Smooth muscle cell (in vitro differentiated cells): Measurements from ENCODE around the gene THBD. TPM values are rescaled to one million over a fixed set of nuclear protein-coding genes. Genes with fewer than 3 reads are reported as not detected.

Experiments
- DNase-seq: peaks from one replicate; lab custom pipeline; 2025; ENCODE audit not compliant: unreplicated experiment; lab: John Stamatoyannopoulos, UW
- H2AFZ ChIP-seq: fragments of 200-600 bp; sonication (generic); 2 replicates; pipeline ENCODE4 v1.6.0; 2016; ENCODE audit warnings: antibody characterized with exemption, low read depth, mild to moderate bottlenecking
- H3F3A ChIP-seq: fragments of 200-600 bp; sonication (generic); 2 replicates; pipeline ENCODE4 v1.6.0; 2017; ENCODE audit warnings: antibody characterized with exemption, low read depth
- H3K27ac ChIP-seq: fragments of 200-600 bp; sonication (generic); 2 replicates; pipeline ENCODE4 v1.5.1; 2016; ENCODE audit warnings: low read depth, mild to moderate bottlenecking
- H3K27me3 ChIP-seq: fragments of 200-600 bp; sonication (generic); 2 replicates; pipeline ENCODE4 v1.6.1; 2016; ENCODE audit warnings: low read depth, mild to moderate bottlenecking
- H3K36me3 ChIP-seq: fragments of 200-600 bp; sonication (generic); 2 replicates; pipeline ENCODE4 v1.5.1; 2016; ENCODE audit warnings: low read depth
- H3K4me1 ChIP-seq: fragments of 200-600 bp; sonication (generic); 2 replicates; pipeline ENCODE4 v1.5.1; 2016; ENCODE audit warnings: low read depth
- H3K4me2 ChIP-seq: fragments of 200-600 bp; sonication (generic); 2 replicates; pipeline ENCODE4 v1.6.0; 2016; ENCODE audit warnings: mild to moderate bottlenecking
- H3K4me3 ChIP-seq: fragments of 200-600 bp; sonication (generic); 2 replicates; pipeline ENCODE4 v1.5.1; 2016; ENCODE audit warnings: mild to moderate bottlenecking
- H3K79me2 ChIP-seq: fragments of 200-600 bp; sonication (generic); 2 replicates; pipeline ENCODE4 v1.6.0; 2016; ENCODE audit warnings: low read depth, mild to moderate bottlenecking
- H3K9ac ChIP-seq: fragments of 200-600 bp; sonication (generic); 2 replicates; pipeline ENCODE4 v1.6.0; 2016; ENCODE audit warnings: low read depth
- H3K9me3 ChIP-seq: fragments of 200-600 bp; sonication (generic); replicated peaks from 2 replicates; pipeline ENCODE4 v1.5.1; 2016; ENCODE audit warnings: low read depth
- H4K20me1 ChIP-seq: fragments of 200-600 bp; sonication (generic); 2 replicates; pipeline ENCODE4 v1.6.0; 2016; ENCODE audit warnings: low read depth
- CTCF ChIP-seq: fragments of 200-600 bp; sonication (generic); IDR thresholded peaks from 2 replicates; pipeline ENCODE4 v1.5.1; 2017; ENCODE audit warnings: borderline replicate concordance, mild to moderate bottlenecking, antibody characterized with exemption; ENCODE audit not compliant: insufficient read depth, poor library complexity, severe bottlenecking
- WGBS: methylation state at CpG from one replicate; pipeline ENCODE4 v1.1.7; 2016; ENCODE audit warnings: low lambda C conversion rate; 5-methylcytosine and 5-hydroxymethylcytosine counted together
- polyA plus RNA-seq: library from polyadenylated mRNA; unstranded; fragments of >200 nt; fragmentation: Nextera tagmentation; extraction: Ambion mirVana; gene quantifications from 2 replicates; pipeline ENCODE4 v1.2.1, GENCODE V29; 2016
- total RNA-seq: library from RNA; depleted of rRNA; stranded (reverse); fragments of >200 nt; gene quantifications from 2 replicates; pipeline ENCODE4 v1.2.3, GENCODE V29; 2014

Gene THBD
- total RNA-seq (8.4 and 9.9 TPM in 2 replicates), polyA plus RNA-seq (10.0 and 10.5 TPM in 2 replicates)

- Histone ChIP-seq H3K4me2 (peak within 1 kb of the TSS; percentile 88), H3F3A (no peaks in the 10 kb centered on the region), H3K9ac (no peak within 1 kb of the TSS), H3K79me2 (no peaks in the 10 kb centered on the region), H3K27me3 (peaks cover 37% of the 10 kb centered on the region), H3K36me3 (no peaks in the 10 kb centered on the region), H4K20me1 (no peaks in the 10 kb centered on the region), H3K9me3 (no peaks in the 10 kb centered on the region), H2AFZ (peak within 1 kb of the TSS; percentile 59), H3K4me3 (peak within 1 kb of the TSS; percentile 55), H3K27ac (no peak within 1 kb of the TSS), H3K4me1 (peaks cover 17% of the 10 kb centered on the region)
- DNase-seq: peak; percentile 20
- no peak for TF ChIP-seq CTCF
- WGBS: under 1% methylated on average over 79 of the region's 79 CpGs
These were observed at the start of gene THBD for GRCh38 chr20:23049201-23050075. TSS of gene THBD (minus strand) at chr20:23049672. CDS start at chr20:23049504, 168 bp downstream.

- Histone ChIP-seq H3F3A (no peaks in the 10 kb centered on the region), H3K27ac (no peak overlapping the region), H2AFZ (no peak overlapping the region), H3K9ac (no peak overlapping the region), H3K36me3 (no peaks in the 10 kb centered on the region), H3K4me3 (no peak overlapping the region), H3K4me2 (no peak overlapping the region), H3K4me1 (no peaks in the 10 kb centered on the region), H3K79me2 (no peaks in the 10 kb centered on the region), H4K20me1 (no peaks in the 10 kb centered on the region), H3K9me3 (no peaks in the 10 kb centered on the region), H3K27me3 (no peaks in the 10 kb centered on the region)
- no peak for TF ChIP-seq CTCF
- WGBS: 90% methylated on average over 16 of the region's 16 CpGs
- no peak for DNase-seq
These were observed 48.4 kb upstream of the THBD start for GRCh38 chr20:23097636-23098580.

- H3K9ac ChIP-seq: no peak overlapping the region
- H3K9me3 ChIP-seq: no peaks in the 10 kb centered on the region
- H3K27me3 ChIP-seq: no peaks in the 10 kb centered on the region
- no peaks in the 10 kb centered on the region for H3K4me1 ChIP-seq
- no peaks in the 10 kb centered on the region for H4K20me1 ChIP-seq
- 93% methylated on average over 11 of the region's 11 CpGs for WGBS
- no peak overlapping the region for H3K4me2 ChIP-seq
- no peak overlapping the region for H3K27ac ChIP-seq
- H3K4me3 ChIP-seq: no peak overlapping the region
- DNase-seq: no peak
- no peaks in the 10 kb centered on the region for H3K79me2 ChIP-seq
- no peaks in the 10 kb centered on the region for H3K36me3 ChIP-seq
- no peak overlapping the region for H2AFZ ChIP-seq
- no peak for TF ChIP-seq CTCF
- no peaks in the 10 kb centered on the region for H3F3A ChIP-seq
These were observed 47.6 kb upstream of the THBD start for GRCh38 chr20:23096986-23097520.
